H1 (cell line): Measurements from ENCODE around the gene RBM19. TPM values are rescaled to one million over a fixed set of nuclear protein-coding genes. Genes with fewer than 3 reads are reported as not detected.

Source experiments
- ASH2L ChIP-seq: fragments of 200-600, 300-600 bp; sonication (generic); IDR thresholded peaks from one replicate; pipeline ENCODE4 v1.7.1; 2017; ENCODE audit warnings: low read length
- CEBPB ChIP-seq: IDR thresholded peaks from 2 replicates; pipeline ENCODE4 v1.6.1; 2012; ENCODE audit warnings: low read depth, low read length
- CREB1 ChIP-seq: IDR thresholded peaks from 2 replicates; pipeline ENCODE4 v1.6.1; 2012; ENCODE audit warnings: inconsistent platforms
- EGR1 ChIP-seq: IDR thresholded peaks from 2 replicates; pipeline ENCODE4 v1.6.1; 2011; ENCODE audit warnings: low read depth, low read length, borderline replicate concordance
- RBBP5 ChIP-seq: IDR thresholded peaks from 2 replicates; pipeline ENCODE4 v1.7.1; 2012; ENCODE audit warnings: low read depth, mild to moderate bottlenecking, inconsistent platforms, low read length, moderate library complexity, borderline replicate concordance
- SIRT6 ChIP-seq: IDR thresholded peaks from one replicate; pipeline ENCODE4 v1.7.1; 2012; ENCODE audit warnings: low read length, inconsistent platforms
- polyA plus RNA-seq, 7 experiments: library from polyadenylated mRNA; depleted of rRNA in 3 of 7; stranded (reverse) in 5 of 7; unstranded in 2 of 7; fragments of >200 nt in 5 of 7; fragments of 200-250 nt in 2 of 7; gene quantifications; 1 replicate in 5 of 7; 2 replicates in 1 of 7; 4 replicates in 1 of 7; pipeline versions ENCODE4 v1.2.1 to v1.2.3, GENCODE V29; 2011 to 2013; ENCODE audit warnings: missing spikeins in 2 of 7, mixed read lengths in 2 of 7
- total RNA-seq: library from RNA; stranded (reverse); fragmentation: NEBNext Ultra II Directional; extraction: Animal tissue kit (Norgen Biotek cat#: 25700); gene quantifications from 2 replicates; pipeline ENCODE4 v1.2.1, GENCODE V29; 2021

Gene RBM19
- total and polyA plus RNA-seq, 2 of the 8 experiments (the other 6 are each of a cell fraction or from before 2014, with no cell fraction given): 23.4 to 61.9 TPM

- TF ChIP-seq ASH2L: no peak
- no peak for TF ChIP-seq SIRT6
- TF ChIP-seq CEBPB: no peak
- no peak for TF ChIP-seq EGR1
- TF ChIP-seq RBBP5: no peak
- TF ChIP-seq CREB1: no peak
- TF ChIP-seq, all 59 proteins: peak for 0
Measured at GRCh38 chr12:113782873-113783272, 183.3 kb downstream of the RBM19 start (continued).
